ENCODE results near the gene CALM1.

DNA sequence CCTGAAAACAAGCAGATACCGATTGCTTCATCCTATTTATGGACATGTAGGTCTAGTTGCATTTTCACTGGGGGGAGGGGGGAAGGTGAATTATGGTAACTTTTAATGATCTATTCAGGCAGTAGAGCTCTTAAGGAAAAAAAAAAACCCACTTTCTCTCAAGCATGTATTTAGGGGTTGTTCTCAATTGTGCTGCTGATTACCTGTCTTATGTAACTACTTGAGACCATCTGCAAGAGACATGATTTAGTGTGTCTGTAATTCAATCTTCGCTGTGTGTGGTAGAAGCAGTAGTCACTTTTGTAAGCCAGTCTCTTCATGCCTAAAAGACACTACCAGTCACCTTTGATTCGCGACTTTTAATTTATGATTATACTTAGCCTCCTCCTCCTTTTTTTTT, 8.9 kb downstream of the CALM1 start:
- TF ChIP-seq POLR2AphosphoS5 (IDR thresholded peaks at IDR 0.05; ENCODE audit: borderline replicate concordance, low read depth, low read length) (no peak), EZH2 (IDR thresholded peaks at IDR 0.05) (no peak)
